GM12891 (cell line): ENCODE measurements around the gene PIAS1.

ENCODE experiments used
- POLR2A ChIP-seq: IDR thresholded peaks from 2 replicates; pipeline ENCODE4 v1.6.1; 2011; ENCODE audit warnings: low read depth, low read length, control low read depth
- POLR2AphosphoS5 ChIP-seq: IDR thresholded peaks from 2 replicates; pipeline ENCODE4 v1.6.1; 2011; ENCODE audit warnings: low read depth, low read length, control low read depth
- SPI1 ChIP-seq: IDR thresholded peaks from 2 replicates; pipeline ENCODE4 v1.6.1; 2011; ENCODE audit warnings: low read depth, low read length, control low read depth
- TAF1 ChIP-seq: IDR thresholded peaks from 2 replicates; pipeline ENCODE4 v1.6.1; 2011; ENCODE audit warnings: low read depth, low read length, control low read depth

- TF ChIP-seq POLR2A = no peak
- TF ChIP-seq SPI1 = no peak
- no peak for TF ChIP-seq POLR2AphosphoS5
- TF ChIP-seq TAF1 = no peak
These were observed 100.9 kb downstream of the PIAS1 start for GRCh38 chr15:68154923-68155559.
